HG03521 (cell line): ENCODE data around the gene ATF3.
A peak's percentile ranks its signal among the peaks of the same experiment; 100 is the strongest.

Source experiments
- ATAC-seq: cut with Tn5 transposase; IDR thresholded peaks from one replicate; pipeline ENCODE4 v1.9.1; 2021; ENCODE audit warnings: mild to moderate bottlenecking, moderate library complexity; ENCODE audit not compliant: unreplicated experiment

ATF3 gene

DNA sequence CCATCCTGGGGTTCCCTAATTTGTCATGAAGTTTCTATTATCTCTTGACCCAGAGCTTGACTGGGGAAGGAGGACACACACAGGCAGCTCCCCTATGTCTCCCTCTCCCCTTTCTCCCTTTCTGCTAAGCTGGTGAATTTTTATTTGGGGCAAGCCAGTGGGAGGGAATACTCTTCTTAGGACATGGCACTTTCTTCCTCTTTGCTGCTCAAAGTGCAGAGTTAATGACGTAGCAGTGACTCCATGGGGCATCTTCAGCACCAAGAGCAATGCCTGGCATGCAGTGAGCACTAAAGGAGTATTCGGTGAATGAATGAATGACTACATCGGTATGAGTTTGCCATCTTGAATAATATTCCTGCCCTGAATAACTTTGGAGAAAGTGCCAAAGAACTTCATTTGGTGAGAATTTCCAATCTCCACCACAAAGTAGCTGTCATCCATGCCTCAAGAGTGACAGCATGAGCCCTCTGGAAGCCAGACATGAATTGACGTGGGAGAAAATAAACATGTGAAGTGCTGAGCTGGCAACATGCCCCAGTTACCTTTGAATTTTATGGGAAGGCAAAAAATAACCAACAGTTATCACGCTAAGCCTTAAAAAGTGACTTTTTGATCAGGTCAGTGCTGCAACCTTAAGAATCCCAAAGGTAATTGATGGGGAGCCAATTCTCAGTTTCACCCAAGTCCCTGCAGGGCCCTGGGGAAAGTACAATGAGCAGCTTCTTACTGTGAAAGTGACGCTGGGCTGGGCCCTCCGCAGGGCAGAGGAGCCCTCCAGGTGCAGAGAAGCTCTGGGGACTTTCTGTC lies 22.1 kb upstream of the ATF3 start:
- peak; percentile 95 for ATAC-seq

DNA sequence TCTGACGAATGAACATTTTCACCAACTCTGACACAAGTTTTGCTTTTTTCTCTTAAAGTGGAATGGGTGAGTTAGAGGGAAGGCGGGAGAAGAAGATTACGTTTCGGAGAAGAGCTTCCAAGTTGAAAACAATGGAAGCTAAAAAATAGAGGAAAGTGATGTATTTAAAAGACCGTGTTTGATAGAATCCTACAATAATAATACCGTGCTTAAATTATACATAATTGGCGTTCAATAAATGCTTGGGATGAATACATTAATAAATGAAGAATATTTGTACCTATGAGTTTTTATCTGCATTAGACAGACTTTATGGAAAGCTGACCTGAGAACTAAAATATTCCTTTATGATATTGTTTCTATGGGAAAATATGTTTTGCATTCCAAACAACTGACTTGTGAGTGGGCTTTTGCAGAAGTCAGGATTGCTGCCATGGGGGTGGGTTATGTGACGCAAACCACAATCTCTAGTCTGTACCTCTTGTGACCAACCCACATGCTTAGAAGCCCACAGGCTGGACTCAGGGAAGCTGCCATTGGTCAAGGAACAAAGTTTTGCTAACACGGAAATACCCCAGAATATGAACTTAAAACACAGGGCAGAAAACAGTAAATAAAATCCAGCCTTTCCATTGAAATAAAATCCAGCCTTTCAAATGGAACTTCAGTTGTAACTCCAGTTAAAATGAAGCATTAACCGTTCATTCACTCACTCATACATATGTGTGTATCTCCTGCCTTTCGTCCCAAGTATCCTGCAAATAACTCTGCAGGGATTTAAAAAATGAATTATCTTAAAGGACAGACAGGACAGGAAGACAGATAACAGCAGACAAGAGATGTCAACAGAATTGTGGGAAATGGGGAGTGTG lies 21.3 kb upstream of the ATF3 start:
- ATAC-seq, result no peak

DNA sequence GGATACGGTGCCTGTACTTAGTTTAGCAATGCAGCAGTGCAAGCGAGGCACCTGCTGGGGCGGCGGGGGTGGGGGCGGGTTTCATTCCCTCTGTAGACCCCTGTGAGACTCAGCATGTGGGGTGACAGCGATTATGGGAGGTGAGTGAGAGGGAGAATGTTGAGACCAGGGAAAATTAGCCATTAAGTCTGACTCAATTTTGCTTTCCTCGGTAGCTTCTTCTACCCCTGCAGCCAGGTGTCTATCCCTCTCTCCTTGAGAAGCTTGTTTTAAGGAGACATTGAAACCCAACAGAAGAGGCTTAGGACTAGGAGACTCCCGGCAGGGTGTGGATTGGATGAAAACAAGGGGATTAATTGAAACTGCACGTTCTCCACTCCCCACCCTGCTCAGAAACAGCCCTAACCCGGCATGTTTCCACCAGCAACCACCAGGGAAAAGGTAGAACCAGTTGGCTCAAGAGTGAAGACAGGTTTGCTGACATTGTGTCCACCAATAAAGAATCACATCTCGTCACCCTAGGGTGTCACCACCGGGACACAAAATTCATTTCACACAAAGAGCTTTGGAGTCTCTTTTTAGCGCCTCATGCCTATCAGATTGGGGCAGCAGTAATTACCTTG lies 20.6 kb upstream of the ATF3 start:
- ATAC-seq, result no peak

DNA sequence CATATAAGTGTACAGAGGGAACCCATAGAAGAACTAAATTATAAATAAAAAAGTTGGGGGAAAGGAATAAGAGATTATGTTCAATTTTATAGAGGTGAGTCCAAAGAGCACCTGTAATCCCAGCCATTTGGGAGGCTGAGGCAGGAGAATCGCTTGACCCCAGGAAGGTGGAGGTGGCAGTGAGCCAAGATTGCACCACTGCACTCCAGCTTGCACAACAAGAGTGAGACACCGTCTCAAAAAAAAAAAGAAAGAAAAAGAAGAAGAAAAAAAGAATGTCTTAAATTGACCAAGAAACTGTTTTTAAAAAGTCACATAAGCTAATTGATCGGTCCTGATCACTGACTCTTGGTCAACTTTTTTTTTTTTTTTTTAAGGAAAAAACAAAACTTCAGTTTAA lies 19.1 kb upstream of the ATF3 start:
- no peak for ATAC-seq

DNA sequence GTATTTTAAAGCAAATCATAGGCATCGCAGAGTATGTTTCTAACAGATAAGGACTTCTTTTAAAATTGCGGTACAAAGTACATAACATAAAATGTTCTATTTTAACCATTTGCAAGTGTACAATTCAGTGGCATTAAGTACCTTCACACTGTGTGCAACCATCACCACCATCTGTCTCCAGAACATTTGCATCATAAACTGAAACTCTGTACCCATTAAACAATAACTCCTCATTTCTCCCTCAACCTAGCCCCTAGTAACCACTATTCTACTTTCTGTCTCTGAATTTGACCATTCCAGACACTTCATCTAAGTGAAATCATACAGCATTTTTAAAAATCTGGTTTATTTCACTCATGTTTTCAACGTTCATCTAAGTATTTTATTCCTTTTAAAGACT lies 16.6 kb upstream of the ATF3 start:
- ATAC-seq, result no peak

DNA sequence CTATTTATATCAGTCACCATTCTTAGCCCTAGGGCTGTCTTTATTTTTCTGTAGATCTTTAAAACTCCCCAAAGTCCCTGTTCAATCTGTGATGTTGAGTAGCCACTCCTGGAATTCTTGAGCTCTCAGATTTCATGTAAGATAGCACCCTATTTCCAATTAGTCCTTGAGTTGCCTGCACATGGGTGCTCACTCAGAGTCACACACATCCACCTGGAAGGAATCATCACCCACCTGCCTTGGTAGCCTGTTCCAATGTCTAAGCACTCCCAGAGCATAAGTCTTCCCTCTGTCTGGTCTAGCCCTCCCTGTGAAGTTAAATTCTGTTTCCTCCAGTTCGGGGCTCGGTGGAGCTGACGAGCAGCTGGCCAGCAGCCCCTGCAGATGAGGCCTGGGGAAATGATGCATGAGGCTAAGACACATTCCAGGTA lies 14.7 kb upstream of the ATF3 start:
- ATAC-seq, result no peak

DNA sequence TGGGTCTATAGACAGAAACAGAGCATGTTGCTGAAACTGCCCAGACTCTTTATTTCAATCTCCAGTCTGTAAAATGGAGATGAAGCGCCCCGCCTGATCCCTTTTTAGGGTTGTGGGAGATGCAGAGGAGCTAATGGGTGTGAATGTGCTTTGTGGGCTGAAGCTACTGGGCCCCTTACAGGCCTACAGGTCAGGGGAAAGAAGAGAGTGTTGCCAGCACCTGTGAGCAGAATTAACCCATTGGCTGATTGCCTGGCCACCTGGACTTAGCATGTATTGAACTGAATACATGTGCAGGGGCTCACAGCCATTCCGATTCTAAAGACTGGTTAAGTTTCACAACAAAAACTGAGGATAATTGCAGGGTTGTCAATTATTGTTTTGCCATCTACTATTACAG lies 13.9 kb upstream of the ATF3 start:
- ATAC-seq, result no peak

DNA sequence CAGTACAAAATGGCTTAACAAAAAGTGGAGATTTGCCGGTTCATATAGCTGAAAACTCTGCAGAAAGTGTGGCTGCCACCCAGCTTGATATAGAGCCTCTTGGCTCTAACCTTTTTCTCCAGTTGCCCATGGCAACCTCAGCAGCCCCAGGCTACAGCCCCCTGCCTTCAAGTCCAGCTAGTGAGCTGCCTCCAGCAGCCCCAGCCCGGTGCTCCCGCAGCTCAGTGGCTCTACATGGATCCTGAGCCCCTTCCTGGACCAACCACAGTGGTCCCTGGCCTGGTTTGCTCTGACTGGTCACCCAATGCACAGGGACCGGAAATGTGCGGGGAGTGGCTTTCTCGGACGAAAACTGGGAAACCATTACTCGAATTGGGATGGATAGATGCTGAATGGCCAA lies 13.3 kb upstream of the ATF3 start:
- ATAC-seq, result no peak

DNA sequence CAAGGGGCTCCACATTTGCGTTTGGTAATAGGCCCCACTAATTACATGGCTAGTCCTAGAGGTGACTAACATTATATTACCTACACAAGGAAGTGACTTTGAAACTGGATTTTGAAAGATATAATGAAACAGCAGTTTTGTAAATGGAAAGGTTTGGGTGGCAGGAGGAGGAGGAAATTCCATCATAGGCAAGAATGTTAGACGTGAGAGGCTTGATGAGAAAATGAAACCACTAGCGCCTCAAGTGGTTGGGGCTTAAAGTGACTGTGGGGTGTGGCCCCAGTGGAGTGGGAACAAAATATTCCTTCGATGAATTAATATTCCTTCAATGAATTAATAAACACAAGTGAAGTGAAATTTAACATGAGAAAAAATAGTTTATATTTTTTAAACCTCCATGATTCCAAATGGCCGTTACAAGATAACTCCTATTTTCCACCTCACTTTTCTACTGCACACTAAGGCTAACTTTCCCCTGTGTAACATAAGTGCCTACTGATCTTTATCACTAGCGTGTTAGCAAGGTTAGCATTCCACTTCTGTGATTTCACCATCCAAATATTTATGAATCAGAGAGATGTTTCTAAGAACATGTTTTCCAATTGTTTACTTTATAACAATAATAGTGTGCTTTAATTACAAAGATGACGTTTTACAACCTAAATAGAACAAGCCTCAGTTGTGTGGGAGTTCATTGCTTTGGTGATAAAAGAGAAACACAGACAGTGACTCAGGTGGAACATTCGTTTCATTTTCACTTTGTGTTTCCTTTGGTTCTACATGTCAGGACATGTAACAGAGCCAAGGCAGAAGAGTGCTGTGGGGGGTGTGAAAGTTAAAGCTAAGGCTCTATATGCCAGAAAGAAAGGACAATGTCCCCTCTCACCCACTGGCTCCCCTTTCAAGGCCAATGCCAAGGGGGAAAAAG lies 12.5 kb upstream of the ATF3 start:
- peak; percentile 95 for ATAC-seq

DNA sequence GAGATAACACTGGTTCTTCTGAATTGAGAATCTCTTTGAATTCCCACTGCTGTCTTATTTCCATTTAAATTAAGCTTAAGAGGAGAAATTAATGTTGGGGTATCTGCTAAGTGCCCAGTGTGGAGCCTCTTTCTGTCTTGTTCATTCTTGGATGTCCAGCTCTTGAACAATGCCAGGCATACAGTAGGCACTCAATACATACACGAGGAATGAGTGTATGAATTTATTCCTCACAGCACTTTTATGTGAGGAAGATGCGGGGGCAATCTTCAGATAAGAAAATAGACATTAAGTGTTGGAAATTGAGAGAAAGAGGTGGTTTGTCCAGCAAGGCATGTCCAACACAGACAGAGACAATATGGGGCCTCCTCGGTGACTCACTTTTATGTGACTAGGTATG lies 11.8 kb upstream of the ATF3 start:
- no peak for ATAC-seq

DNA sequence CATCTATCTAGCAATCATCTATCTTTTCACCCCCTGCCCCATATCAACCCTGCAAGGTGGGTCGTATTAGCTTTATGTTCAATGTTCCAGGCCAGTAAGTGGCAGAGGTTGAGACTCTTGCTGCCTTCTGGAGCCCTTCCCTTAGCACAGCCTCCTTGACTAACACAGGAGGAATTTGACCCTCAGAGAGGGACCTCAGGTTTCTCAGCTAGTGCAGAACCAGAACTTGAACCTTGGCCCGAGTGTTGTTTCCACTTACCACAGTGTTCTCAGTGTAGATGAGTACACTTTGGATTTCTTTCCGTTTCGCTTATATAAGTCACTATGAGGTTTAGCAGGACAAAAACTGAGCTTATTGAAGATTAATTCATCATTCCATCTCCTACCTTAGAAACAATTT lies 11.1 kb upstream of the ATF3 start:
- ATAC-seq, result no peak

DNA sequence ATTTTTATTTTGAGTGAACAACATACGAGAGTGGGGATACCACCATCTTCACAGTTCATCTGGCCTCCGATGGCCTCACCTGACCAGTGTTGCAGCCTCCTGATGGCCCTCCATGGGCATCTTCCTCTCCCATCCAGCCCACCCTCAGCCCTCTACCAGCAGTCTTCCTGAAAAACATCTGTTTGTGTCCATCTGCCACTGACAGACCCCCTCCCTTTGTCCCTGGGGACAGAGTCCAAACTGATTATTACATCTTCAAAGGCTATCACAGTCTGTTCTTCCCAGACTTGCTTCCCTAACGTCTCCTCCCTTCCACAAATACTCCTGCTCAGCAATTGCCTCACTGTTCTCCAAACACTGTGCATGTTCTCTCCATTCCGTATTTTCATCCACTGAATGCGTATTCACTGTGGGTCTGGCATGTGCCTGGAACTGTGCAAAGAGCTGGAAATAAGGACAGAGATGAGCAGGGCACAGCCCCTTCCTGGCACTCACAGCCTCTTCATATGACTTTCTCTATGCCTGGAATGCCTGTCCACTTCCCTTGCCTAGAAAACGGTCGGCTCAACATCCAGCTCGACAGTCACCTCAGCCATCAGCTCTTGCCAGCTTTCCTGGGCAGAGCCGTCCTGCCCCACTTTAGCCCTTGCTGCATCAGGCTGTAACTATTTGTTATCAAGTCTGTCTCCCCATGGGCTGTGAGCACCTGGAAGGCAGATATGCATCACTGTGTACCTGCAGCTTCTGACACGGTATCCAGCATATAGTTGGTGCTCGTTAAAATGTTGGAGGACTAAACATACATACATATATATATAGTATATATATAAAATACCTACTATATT lies 8.3 kb upstream of the ATF3 start:
- ATAC-seq, result no peak

DNA sequence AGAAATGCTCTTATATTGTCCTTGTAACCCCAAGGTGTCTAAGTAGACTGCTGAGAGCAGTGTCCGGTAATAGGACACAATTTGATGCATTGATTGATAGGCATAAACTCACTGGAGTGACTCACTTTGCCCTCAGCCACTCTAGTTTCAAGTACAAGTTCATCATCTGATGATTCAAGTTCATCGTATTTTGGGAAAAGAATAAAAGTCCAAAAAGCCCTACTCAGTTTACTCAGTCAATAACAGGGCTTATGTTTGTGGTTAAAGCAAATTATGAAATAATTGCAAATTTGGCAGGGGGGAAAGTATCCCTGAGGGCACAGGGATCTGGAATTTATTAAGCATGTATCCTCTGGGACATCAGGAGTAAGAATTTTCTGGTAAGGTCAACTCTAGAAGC lies 7.6 kb upstream of the ATF3 start:
- no peak for ATAC-seq

DNA sequence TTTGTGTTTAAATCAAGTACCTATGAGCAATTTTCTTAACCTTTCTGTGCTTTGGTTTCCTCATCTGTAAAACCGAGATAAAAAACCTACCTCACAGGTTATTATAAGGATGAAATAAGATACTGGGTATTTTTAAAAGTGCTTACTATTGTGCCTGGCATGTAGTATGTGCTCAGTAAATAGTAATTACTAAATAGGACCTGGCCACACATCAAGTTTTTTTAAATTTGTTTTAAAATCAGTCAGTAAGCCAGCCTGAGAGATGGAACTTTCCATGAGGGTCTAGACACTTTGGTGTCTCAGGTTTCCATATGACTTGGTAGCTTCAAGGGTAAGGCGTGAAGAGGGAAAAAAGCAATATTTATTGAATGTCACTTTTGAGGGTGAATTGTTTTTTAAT lies 7.0 kb upstream of the ATF3 start:
- ATAC-seq, result no peak

DNA sequence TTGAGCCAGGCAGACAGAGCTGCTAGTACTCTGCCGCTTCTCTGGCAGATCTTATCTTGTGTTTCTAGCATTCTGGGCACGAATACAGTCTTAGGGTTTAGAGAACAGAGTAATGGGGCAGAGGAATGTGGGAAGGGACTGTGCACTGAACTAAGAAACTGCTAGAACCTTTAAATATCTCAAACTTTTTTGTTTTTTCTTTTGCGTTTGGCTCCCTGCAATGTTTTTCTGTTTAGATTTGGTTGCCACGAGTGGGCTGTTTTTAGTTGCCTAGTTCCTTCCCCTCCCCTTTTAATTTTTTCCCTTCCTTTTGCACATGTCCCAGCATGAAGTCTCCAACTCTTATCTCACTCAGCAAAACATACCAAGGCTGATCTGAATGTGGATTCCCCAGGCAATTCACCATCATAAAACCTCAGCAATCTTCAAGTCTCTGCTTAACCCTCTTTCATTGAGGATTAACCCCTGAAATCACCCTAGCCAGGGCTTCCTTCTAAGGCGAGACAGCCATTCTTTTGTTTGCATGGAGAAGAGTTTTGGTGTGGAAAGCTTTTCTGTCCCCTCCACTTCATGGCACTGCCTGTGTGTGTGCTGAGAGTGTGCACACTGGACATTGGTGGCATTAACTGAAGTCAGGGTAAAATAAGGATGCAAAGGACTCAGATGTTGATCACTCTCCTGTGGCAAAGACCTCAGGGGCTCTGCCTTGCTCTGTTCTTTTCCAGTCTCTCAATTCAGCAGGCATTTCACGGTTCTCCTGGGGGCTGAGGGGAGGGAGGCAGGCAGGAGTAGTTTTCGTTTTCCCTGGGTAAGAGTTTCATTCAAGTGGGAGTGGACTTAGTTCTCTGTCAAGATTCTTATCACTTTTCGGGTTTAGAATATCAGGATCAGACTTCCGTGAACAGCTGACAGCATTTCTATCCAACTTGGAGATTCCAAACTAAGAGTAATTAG lies 2.8 kb upstream of the ATF3 start:
- no peak for ATAC-seq

DNA sequence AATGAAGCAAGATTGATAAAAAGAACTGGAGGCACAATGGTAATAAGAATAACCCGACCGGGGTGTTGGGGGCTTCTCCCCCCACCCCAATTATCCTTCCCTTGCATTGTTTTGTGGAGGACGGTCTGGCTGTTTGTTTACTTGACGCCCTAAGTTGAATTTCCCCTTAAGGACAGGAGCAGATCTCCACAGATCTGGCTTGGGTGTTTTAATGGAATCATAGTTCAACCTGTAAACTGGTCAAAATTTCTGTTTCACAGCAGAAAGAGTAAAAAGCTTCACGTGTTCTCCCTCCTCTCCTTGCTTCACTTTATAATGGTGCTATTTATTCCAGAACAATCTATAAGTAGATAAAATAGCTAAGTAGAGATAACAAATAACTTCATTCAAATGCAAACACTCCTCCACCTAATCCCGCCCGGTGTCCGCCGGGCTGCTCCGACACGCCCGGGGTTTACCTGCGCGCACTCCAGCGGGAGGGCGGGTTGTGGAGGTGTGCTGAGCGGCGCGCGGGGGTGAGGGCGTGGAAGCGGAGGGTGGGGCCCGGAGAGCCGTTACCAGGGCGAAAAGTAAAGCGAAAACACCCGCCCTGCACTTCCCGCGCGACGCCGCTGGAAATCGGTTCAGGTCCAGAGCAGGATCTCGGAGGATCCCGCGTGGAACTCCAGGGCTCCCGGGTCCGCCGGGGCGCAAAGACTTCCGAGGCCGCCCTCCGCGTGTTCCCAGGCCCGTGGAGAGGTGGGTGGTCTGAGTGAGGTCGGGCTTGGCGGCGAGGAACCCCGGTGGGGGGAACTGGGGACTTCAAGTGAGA lies 2.0 kb upstream of the ATF3 start:
- no peak for ATAC-seq

DNA sequence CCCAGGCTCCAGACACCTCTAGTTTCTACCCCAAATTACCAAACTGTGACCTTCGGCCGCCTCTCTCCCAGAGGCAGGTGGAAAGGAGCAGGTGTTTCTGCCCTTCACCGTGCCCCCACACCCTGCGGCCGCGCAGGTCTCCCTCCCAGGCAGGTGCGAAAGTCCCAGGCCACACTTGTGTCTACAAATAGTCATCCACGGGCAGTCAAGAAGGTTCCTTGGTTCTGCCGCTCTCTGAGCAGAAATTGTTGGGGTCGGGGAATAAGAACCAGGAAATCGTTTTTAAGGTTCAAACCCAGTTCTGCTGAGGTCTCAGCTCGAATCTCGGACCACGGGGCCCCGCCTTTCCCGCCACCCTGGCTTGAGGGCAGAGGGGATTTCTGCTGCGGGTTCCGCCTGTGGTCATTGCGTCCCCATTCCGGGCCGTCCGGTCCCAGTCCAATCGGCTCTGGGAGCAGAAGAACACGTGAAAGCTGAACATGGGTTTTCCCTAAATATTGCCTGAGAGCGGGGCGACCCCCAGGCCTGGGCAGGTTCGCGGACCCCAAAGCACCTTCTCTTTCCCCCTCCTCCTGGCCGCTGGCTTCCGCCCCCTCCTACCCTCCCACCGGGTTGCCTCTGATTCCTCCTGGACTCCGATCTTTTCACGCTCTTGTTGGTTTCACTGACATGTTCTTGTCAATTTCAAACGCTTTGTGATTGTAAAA lies 1.2 kb upstream of the ATF3 start:
- no peak for ATAC-seq
